MG63 (cell line): ENCODE data around the gene PITX1. TPM values are rescaled to one million over a fixed set of nuclear protein-coding genes. Genes with fewer than 3 reads are reported as not detected.
"Not testable (repeated sequence)": the region's sequence is repeated elsewhere in the genome, so short reads cannot be mapped to it uniquely, and the experiment has no call there.

Experiments used
- DNase-seq: peaks from one replicate; pipeline ENCODE4 v3.0.0-alpha.2; 2020
- H3K27me3 ChIP-seq: fragments of 250-450 bp; sonication (Bioruptor Pico); 2 replicates; pipeline ENCODE4 v1.5.1; 2020; ENCODE audit warnings: mild to moderate bottlenecking, moderate library complexity
- H3K36me3 ChIP-seq: fragments of 250-450 bp; sonication (Bioruptor Pico); 2 replicates; pipeline ENCODE4 v1.5.1; 2020; ENCODE audit warnings: mild to moderate bottlenecking, moderate library complexity
- H3K4me3 ChIP-seq: fragments of 250-450 bp; sonication (Bioruptor Pico); 2 replicates; pipeline ENCODE4 v1.5.1; 2020; ENCODE audit warnings: mild to moderate bottlenecking, moderate library complexity
- H3K9me3 ChIP-seq: fragments of 250-450 bp; sonication (Bioruptor Pico); 2 replicates; pipeline ENCODE4 v1.5.1; 2020; ENCODE audit warnings: mild to moderate bottlenecking, moderate library complexity
- total RNA-seq: library from RNA; depleted of rRNA; stranded (reverse); fragments of >200 nt; shearing (Covaris generic); gene quantifications from 2 replicates; pipeline ENCODE4 v1.2.3, GENCODE V29; 2014; ENCODE audit warnings: low replicate concordance; rRNA removed

Gene PITX1
- 217 and 372 TPM in 2 replicates for total RNA-seq

DNA sequence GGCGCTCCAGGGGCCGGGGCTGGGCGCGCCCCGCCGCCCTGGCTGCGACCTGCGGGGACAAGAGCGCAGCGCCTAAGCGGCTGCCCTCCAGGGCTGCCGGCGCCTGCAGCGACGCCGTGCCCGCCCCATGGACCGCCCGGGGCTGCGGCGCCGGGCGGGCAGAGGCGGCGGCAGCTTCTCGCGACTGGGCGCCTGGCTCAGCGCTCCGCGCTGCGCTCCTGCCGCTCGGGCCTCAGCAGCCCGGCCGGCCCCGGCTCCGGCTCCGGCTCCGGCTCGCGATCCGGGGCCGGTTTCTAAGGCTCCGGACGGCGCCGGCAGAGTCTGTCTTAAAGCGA is at the start of gene PITX1:
TSS of gene PITX1 (minus strand) at position 328 of the 335 bp plus-strand sequence. CDS start 347 bp downstream, outside the sequence.
- no peaks in the 10 kb centered on the region for H3K27me3 ChIP-seq
- no peak for DNase-seq
- no peaks in the 10 kb centered on the region; the same call in 1 of the 2 replicates for H3K9me3 ChIP-seq
- peaks cover 55% of the 10 kb centered on the region for H3K36me3 ChIP-seq
- peak within 1 kb of the TSS; percentile 95 for H3K4me3 ChIP-seq

- Histone ChIP-seq H3K36me3 (peaks cover 21% of the 10 kb centered on the region), H3K9me3 (peaks cover 20% of the 10 kb centered on the region)
- not testable (repeated sequence) for DNase-seq, H3K27me3 ChIP-seq, H3K4me3 ChIP-seq
Observed at GRCh38 chr5:135083334-135083733, 49.3 kb upstream of the PITX1 start.

DNA sequence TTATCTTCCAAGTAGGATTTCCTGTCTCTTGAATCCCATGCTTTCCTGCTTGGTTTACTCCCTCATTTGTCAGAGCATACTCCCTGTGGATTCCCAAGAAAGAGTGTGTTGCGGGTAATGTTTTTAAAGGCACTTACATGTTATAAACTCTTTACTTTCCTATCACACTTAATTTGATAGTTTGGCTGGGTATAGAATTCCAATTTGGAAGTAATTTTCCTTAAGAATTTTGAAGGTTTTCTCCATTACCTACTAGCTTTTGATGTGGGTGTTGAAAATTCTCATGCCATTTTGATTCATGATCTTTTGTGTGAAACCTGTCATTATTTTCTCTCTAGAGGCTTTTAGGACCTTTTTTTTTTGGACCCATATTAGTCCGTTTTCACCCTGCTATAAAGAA is 47.2 kb upstream of the PITX1 start:
- no peak overlapping the region for H3K4me3 ChIP-seq
- H3K27me3 ChIP-seq, result no peaks in the 10 kb centered on the region
- no peak for DNase-seq
- H3K36me3 ChIP-seq, result peaks cover 21% of the 10 kb centered on the region
- H3K9me3 ChIP-seq, result peaks cover 20% of the 10 kb centered on the region

- Histone ChIP-seq H3K4me3 (no peak overlapping the region), H3K9me3 (peaks cover 20% of the 10 kb centered on the region), H3K36me3 (peaks cover 21% of the 10 kb centered on the region), H3K27me3 (no peaks in the 10 kb centered on the region)
- DNase-seq, result no peak
Observed at GRCh38 chr5:135079760-135080159, 45.7 kb upstream of the PITX1 start.

- Histone ChIP-seq H3K27me3 (no peaks in the 10 kb centered on the region), H3K36me3 (peaks cover 24% of the 10 kb centered on the region)
- no peak for DNase-seq
Observed at GRCh38 chr5:135079099-135079681, 45.2 kb upstream of the PITX1 start.

DNA sequence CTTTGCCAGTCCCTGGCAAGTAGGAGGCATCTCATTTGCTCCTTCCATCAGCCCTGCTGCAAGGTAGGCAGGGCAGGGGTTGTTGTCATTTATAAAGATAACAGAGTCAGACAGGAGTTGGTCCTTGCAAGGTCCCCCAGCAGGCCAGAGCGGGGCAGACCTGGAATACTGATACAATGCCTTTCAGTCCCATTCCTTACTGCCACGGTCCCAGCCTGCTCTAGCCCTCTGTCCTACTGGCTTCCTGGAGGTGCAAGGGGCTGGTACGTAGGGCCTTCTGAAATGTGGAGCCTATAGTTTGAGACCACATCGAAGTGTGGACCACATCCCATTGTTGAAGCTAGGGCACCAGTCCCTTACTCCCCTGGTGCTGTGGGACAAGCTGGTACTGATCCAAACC is 42.8 kb upstream of the PITX1 start:
- Histone ChIP-seq H3K27me3 (no peaks in the 10 kb centered on the region), H3K9me3 (peaks cover 10% of the 10 kb centered on the region), H3K4me3 (no peak overlapping the region), H3K36me3 (peaks cover 14% of the 10 kb centered on the region)
- DNase-seq, result no peak

More at GRCh38 chr5:135079099-135079681, 45.2 kb upstream of the PITX1 start:
- Histone ChIP-seq H3K9me3 (peaks cover 20% of the 10 kb centered on the region), H3K4me3 (no peak overlapping the region)

DNA sequence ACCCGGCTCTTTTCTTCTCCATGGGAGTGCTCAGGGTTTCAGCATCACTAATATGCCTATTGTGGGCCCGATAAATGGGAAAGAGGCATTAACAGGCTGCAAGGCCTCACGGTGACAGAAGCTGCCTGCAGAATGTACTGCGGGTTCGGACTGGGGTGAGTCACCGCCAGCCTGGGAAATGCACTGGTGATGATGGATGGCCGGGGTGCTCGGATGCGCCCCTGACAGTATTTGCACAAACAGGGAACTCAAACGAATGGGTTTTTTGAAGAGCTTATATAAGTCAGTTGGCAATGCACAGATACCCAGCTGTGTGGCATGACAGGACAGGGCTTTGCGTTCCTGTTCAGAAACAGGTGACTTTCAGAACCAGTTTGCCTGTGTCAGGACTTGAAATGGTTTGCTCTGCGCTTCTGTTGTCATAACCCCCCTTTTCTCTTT is 42.0 kb upstream of the PITX1 start:
- H3K36me3 ChIP-seq, result peaks cover 11% of the 10 kb centered on the region
- DNase-seq, result no peak
- no peak overlapping the region for H3K4me3 ChIP-seq
- no peaks in the 10 kb centered on the region for H3K27me3 ChIP-seq
- H3K9me3 ChIP-seq, result peaks cover 5% of the 10 kb centered on the region

DNA sequence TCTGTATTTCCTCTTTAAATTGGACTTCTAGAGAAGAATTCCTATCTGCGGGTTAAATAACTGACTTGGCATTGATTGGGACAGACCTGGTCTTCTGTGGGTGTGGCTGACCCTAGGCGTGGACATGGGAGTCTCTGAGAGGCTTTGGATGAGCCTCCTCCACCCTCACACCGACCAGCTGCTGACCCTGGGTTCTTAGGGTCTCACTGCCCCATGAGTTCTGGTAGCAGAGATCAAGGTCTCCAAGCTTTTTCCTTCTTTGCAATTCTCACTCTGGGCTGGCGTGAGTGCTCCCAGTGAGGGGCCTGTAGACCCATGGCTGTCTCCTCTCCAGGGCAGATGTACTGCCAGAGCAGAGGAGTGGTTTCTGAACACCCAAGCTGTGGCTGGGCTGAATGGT is 41.6 kb upstream of the PITX1 start:
- DNase-seq, result no peak
- Histone ChIP-seq H3K4me3 (no peak overlapping the region), H3K27me3 (no peaks in the 10 kb centered on the region), H3K9me3 (peaks cover under 1% of the 10 kb centered on the region), H3K36me3 (peaks cover 8% of the 10 kb centered on the region)

DNA sequence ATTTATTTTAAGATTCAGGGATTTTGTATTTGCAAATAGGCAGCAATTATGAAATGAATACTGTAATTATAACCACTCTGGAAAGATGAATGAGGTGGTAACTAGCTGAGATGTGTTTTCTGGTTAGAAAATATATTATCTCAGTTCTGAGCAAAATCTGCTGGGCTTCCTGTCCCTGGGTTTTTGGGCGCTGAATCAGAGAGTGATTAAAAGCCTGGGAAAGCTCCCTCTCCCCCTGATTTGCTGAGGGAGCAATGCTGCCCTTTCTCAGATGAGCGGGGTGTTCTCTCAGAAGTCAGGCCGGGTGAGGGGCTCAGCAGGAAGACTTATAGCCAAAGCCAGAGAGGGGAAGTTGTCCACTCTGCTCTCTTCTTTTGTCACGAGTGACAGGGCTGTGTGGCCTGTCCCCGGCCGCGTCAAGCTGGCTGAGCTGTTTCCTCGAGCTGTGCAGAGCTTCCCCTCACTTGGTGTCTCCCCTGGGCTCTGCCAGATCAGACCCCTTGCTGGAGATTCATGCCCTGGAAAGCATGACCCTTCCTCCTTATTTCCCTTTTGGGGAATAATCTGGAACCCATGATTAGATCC is 39.8 kb upstream of the PITX1 start:
- no peak overlapping the region for H3K4me3 ChIP-seq
- peaks cover 3% of the 10 kb centered on the region; the same call in 1 of the 2 replicates for H3K36me3 ChIP-seq
- peak; percentile 37 for DNase-seq
- no peaks in the 10 kb centered on the region for H3K27me3 ChIP-seq
- H3K9me3 ChIP-seq, result no peaks in the 10 kb centered on the region

- DNase-seq, result no peak
- Histone ChIP-seq H3K36me3 (peaks cover 3% of the 10 kb centered on the region; the same call in 1 of the 2 replicates), H3K4me3 (no peak overlapping the region), H3K27me3 (no peaks in the 10 kb centered on the region), H3K9me3 (no peaks in the 10 kb centered on the region)
Observed at GRCh38 chr5:135072387-135073281, 38.6 kb upstream of the PITX1 start.

- Histone ChIP-seq H3K9me3 (no peaks in the 10 kb centered on the region), H3K36me3 (peaks cover 3% of the 10 kb centered on the region; the same call in 1 of the 2 replicates), H3K4me3 (no peak overlapping the region), H3K27me3 (no peaks in the 10 kb centered on the region)
- no peak for DNase-seq
Observed at GRCh38 chr5:135071311-135071710, 37.3 kb upstream of the PITX1 start.

DNA sequence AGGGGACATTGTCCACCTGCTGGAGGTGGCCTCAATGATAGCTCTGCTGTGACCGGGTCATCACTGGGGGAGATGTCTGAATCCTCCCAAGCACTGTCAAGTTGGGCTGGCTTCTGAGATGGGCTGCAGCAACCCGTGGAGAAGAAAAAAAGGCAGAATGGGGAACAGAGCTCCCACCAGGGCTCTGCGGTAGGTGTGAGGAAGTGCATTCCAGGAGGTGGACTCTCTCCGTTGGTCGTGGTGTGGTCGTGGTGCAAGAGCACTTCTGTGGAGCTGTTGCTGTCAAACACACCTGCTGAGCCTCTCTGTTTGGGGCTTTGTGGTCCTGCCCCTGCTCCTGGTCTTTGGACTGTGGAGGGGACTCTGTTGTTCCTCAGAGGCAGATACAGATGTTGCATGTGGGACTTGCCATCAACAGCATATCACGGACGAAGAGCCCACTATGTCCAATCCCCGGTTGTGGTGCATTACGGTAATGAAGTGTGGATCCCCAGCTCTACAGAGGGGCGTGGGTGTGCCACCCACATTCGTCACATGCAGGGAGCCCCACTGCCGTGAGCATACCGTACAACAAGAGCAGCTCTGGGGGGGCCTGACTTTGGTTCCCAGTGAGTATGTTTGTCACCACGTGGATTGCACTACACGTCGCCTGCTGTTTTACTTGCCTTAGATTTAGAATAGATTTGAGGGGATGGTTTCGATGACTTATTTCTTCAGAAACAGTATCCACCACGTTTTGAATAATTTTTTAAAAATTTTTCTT is 36.0 kb upstream of the PITX1 start:
- H3K9me3 ChIP-seq, result no peaks in the 10 kb centered on the region
- no peak for DNase-seq
- no peak overlapping the region for H3K4me3 ChIP-seq
- no peaks in the 10 kb centered on the region for H3K27me3 ChIP-seq
- peaks cover 3% of the 10 kb centered on the region; the same call in 1 of the 2 replicates for H3K36me3 ChIP-seq

DNA sequence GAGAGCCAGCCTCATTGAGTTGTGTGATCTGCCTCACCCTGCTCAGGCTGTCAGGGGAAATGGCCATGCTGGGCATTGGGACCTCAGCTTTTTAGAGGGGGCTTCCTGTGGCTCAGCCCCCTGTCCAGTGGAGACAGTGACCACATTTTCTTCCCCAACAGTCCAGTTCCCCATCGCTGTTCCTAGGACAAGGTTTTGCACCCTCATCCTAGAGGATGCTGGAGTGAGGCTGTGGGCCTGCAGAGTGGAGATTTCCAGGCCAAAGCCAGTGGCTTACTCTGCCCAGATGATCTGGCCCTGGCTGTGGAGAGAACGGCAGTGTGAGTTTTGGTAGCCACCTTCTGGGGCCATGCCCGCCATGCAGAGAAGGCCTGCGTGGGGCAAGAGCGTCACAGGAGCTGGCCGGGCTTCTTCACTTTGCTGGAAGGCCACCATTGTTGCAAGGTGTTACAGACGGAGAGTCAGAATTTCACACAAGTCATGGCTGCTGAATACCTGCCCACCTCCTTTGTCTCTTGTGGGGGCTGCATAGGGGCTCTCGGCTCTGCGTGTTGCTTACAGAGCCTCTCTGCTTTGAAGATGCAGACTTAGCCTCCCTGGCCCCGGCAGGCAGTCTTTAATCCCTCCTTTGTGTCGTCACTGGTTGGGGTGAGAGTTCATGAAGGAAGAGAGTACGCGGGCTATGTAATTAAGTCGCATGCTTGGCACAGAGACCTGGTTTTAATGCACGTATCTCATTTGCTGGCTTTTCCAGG is 35.2 kb upstream of the PITX1 start:
- H3K36me3 ChIP-seq, result no peaks in the 10 kb centered on the region
- H3K4me3 ChIP-seq, result no peak overlapping the region
- DNase-seq, result no peak
- H3K27me3 ChIP-seq, result no peaks in the 10 kb centered on the region
- no peaks in the 10 kb centered on the region for H3K9me3 ChIP-seq

DNA sequence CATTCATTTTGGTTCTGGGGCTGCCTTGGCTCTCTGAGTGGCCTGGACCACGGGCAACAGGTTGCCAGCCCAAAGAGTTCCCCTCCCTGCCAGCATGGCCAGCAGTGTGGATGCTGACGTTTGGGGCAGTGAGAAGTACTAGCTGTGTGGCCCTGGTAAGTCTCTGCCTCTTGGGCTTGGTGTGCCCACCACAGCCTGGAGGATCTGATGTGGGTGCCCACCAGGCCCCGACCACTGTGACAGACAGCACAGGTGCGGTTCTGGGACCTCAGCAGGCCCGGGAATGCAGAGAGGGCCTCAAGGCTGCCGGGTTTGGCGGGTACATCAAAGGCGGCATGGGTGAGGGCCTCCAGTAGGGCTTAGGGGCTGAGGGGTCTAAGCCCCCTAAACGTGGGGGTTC is 33.6 kb upstream of the PITX1 start:
- no peak for DNase-seq
- Histone ChIP-seq H3K36me3 (no peaks in the 10 kb centered on the region), H3K27me3 (no peaks in the 10 kb centered on the region), H3K9me3 (no peaks in the 10 kb centered on the region), H3K4me3 (no peak overlapping the region)

- no peak for DNase-seq
- Histone ChIP-seq H3K27me3 (no peaks in the 10 kb centered on the region), H3K4me3 (no peak overlapping the region), H3K36me3 (no peaks in the 10 kb centered on the region), H3K9me3 (no peaks in the 10 kb centered on the region)
Observed at GRCh38 chr5:135066781-135067180, 32.8 kb upstream of the PITX1 start.
